K562 (cell line): ENCODE data around the gene ATF3. TPM values are rescaled to one million over a fixed set of nuclear protein-coding genes. Genes with fewer than 3 reads are reported as not detected.

Source experiments
- ASH1L ChIP-seq: fragments of 450-650 bp; IDR thresholded peaks from 2 replicates; pipeline ENCODE4 v1.6.1; 2018; ENCODE audit warnings: borderline replicate concordance, mild to moderate bottlenecking, low read depth; ENCODE audit not compliant: partially characterized antibody
- CHD4 ChIP-seq: fragments of 200-600 bp; sonication (generic); IDR thresholded peaks from 3 replicates; pipeline ENCODE4 v1.6.1; 2012; ENCODE audit warnings: low read depth, mild to moderate bottlenecking, mixed read lengths, low read length, inconsistent platforms; ENCODE audit not compliant: insufficient read depth, insufficient replicate concordance, poor library complexity, severe bottlenecking
- NR1H2 ChIP-seq: sonication (generic); formaldehyde crosslinking; IDR thresholded peaks from 2 replicates; pipeline ENCODE4 v1.4.0; 2020; ENCODE audit warnings: mild to moderate bottlenecking, missing genetic modification reagents
- NR2C1 ChIP-seq, 2 experiments: fragments of 450-650 bp; IDR thresholded peaks; 2 replicates each; pipeline ENCODE4 v1.6.1; 2017; ENCODE audit warnings: mild to moderate bottlenecking in 2 of 2, antibody characterized with exemption in 1 of 2, inconsistent platforms in 1 of 2, missing compliant biosample characterization in 1 of 2, missing genetic modification characterization in 1 of 2
- ZZZ3 ChIP-seq: fragments of 450-650 bp; IDR thresholded peaks from 2 replicates; pipeline ENCODE4 v1.6.1; 2016; ENCODE audit warnings: antibody characterized with exemption, mild to moderate bottlenecking, moderate library complexity
- polyA plus RNA-seq, 8 experiments: library from polyadenylated mRNA; depleted of rRNA in 4 of 8; stranded (reverse) in 5 of 8; unstranded in 3 of 8; fragments of >200 nt; fragmentation: Nextera tagmentation in 2 of 8; fragmentation: Illumina TruSeq in 1 of 8; extraction: Ambion mirVana in 2 of 8; extraction: Trizol in 1 of 8; gene quantifications; 2 replicates each; pipeline versions ENCODE4 v1.2.1 to v1.2.3, GENCODE V29; 2011 to 2014; ENCODE audit warnings: inconsistent platforms in 1 of 8, missing spikeins in 1 of 8
- total RNA-seq, 7 experiments: library from RNA; depleted of rRNA in 6 of 7; stranded (reverse); fragments of >200 nt in 6 of 7; fragmentation: Illumina TruSeq in 2 of 7; extraction: Trizol in 2 of 7; gene quantifications; 2 replicates each; pipeline versions ENCODE4 v1.2.1 to v1.2.3, GENCODE V29; 2011 to 2021; ENCODE audit warnings: low replicate concordance in 1 of 7
- TF ChIP-seq, protein P1 (sequence below), 2 experiments: IDR thresholded peaks in 1 of 2; conservative IDR thresholded peaks in 1 of 2; 2 replicates each; pipeline ENCODE4 v1.6.1; 2016; ENCODE audit warnings: low read depth in 2 of 2, mild to moderate bottlenecking in 1 of 2, missing compliant biosample characterization in 1 of 2, missing genetic modification characterization in 1 of 2, moderate library complexity in 1 of 2
- TF ChIP-seq, protein P2 (sequence below): IDR thresholded peaks from 3 replicates; pipeline ENCODE4 v1.6.1; 2011; ENCODE audit warnings: borderline replicate concordance, mild to moderate bottlenecking; ENCODE audit not compliant: insufficient read length, insufficient read depth
- TF ChIP-seq, protein P3 (sequence below): fragments of 250-450 bp; sonication (Bioruptor Pico); IDR thresholded peaks from 2 replicates; pipeline ENCODE4 v1.5.0; 2022; ENCODE audit warnings: mild to moderate bottlenecking
- TF ChIP-seq, protein P4 (sequence below), 2 experiments: fragments of 450-650 bp; formaldehyde crosslinking in 1 of 2; IDR thresholded peaks; 2 replicates each; pipeline versions ENCODE4 v1.4.0 to v1.6.1; 2014 to 2020; ENCODE audit warnings: mild to moderate bottlenecking in 2 of 2, borderline replicate concordance in 1 of 2, low read depth in 1 of 2

The ATF3 gene
- total and polyA plus RNA-seq, 9 of the 15 experiments (the other 6 are each of a cell fraction or from before 2014, with no cell fraction given): 3.5 to 28.2 (median 19.8) TPM

DNA sequence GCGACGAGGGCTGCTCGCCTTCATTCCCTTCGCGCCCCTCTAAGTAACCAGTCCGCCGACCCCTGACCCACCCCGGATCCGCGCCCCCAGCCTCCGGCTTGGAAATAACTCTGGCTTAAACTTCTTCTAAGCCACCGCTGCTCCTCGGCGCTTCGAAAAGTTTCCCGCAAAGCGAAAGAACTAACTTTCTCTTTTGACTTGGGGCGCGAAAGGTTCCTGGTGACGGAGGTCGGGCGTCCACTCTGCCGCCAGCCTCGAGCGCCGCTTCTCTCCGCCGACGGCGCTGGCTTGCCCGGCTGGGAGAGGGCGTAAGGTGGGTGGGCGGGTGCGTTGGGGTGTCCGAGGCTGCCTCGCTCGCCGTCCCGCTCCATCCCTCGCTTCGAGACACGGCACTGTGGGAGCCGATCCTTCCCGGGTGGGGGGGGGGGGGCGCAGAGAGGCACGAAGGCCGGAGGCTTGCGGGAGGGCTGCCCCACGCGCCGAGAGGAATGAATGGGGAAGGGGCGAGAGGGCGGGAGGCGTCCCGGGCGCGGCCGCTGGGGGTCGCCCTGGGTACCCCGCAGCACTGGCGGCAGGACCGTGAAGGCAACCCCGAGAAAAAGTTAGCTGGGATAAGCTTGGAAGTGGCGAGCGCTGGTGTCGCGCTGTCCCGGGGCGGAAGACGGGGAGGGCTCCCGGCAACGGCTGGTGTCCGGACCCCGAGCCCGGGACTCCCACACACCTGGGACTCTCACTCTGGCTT is 569 bp downstream of the ATF3 start (continued):
- TF ChIP-seq, protein P1, sequence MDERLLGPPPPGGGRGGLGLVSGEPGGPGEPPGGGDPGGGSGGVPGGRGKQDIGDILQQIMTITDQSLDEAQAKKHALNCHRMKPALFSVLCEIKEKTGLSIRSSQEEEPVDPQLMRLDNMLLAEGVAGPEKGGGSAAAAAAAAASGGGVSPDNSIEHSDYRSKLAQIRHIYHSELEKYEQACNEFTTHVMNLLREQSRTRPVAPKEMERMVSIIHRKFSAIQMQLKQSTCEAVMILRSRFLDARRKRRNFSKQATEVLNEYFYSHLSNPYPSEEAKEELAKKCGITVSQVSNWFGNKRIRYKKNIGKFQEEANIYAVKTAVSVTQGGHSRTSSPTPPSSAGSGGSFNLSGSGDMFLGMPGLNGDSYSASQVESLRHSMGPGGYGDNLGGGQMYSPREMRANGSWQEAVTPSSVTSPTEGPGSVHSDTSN (CRISPR knock-in tag; IDR thresholded peaks at IDR 0.05; ENCODE audit: low read depth): no peak
- TF ChIP-seq, protein P1 (tag; conservative IDR thresholded peaks at IDR 0.05; ENCODE audit: low read depth): no peak
- TF ChIP-seq CHD4: no peak
- TF ChIP-seq, protein P2, sequence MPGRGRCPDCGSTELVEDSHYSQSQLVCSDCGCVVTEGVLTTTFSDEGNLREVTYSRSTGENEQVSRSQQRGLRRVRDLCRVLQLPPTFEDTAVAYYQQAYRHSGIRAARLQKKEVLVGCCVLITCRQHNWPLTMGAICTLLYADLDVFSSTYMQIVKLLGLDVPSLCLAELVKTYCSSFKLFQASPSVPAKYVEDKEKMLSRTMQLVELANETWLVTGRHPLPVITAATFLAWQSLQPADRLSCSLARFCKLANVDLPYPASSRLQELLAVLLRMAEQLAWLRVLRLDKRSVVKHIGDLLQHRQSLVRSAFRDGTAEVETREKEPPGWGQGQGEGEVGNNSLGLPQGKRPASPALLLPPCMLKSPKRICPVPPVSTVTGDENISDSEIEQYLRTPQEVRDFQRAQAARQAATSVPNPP: no peak
- no peak for TF ChIP-seq ZZZ3
- TF ChIP-seq, protein P3, sequence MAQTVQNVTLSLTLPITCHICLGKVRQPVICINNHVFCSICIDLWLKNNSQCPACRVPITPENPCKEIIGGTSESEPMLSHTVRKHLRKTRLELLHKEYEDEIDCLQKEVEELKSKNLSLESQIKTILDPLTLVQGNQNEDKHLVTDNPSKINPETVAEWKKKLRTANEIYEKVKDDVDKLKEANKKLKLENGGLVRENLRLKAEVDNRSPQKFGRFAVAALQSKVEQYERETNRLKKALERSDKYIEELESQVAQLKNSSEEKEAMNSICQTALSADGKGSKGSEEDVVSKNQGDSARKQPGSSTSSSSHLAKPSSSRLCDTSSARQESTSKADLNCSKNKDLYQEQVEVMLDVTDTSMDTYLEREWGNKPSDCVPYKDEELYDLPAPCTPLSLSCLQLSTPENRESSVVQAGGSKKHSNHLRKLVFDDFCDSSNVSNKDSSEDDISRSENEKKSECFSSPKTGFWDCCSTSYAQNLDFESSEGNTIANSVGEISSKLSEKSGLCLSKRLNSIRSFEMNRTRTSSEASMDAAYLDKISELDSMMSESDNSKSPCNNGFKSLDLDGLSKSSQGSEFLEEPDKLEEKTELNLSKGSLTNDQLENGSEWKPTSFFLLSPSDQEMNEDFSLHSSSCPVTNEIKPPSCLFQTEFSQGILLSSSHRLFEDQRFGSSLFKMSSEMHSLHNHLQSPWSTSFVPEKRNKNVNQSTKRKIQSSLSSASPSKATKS (CRISPR knock-in tag): no peak
- TF ChIP-seq NR2C1 (IDR thresholded peaks at IDR 0.05): no peak
- no peak for TF ChIP-seq NR2C1 (tag; IDR thresholded peaks at IDR 0.05)
- TF ChIP-seq ASH1L: no peak
- TF ChIP-seq, protein P4, sequence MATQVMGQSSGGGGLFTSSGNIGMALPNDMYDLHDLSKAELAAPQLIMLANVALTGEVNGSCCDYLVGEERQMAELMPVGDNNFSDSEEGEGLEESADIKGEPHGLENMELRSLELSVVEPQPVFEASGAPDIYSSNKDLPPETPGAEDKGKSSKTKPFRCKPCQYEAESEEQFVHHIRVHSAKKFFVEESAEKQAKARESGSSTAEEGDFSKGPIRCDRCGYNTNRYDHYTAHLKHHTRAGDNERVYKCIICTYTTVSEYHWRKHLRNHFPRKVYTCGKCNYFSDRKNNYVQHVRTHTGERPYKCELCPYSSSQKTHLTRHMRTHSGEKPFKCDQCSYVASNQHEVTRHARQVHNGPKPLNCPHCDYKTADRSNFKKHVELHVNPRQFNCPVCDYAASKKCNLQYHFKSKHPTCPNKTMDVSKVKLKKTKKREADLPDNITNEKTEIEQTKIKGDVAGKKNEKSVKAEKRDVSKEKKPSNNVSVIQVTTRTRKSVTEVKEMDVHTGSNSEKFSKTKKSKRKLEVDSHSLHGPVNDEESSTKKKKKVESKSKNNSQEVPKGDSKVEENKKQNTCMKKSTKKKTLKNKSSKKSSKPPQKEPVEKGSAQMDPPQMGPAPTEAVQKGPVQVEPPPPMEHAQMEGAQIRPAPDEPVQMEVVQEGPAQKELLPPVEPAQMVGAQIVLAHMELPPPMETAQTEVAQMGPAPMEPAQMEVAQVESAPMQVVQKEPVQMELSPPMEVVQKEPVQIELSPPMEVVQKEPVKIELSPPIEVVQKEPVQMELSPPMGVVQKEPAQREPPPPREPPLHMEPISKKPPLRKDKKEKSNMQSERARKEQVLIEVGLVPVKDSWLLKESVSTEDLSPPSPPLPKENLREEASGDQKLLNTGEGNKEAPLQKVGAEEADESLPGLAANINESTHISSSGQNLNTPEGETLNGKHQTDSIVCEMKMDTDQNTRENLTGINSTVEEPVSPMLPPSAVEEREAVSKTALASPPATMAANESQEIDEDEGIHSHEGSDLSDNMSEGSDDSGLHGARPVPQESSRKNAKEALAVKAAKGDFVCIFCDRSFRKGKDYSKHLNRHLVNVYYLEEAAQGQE (IDR thresholded peaks at IDR 0.05; ENCODE audit: borderline replicate concordance): peak; percentile 12; the same call in 1 of the 2 replicates
- TF ChIP-seq, protein P4 (CRISPR knock-in tag; IDR thresholded peaks at IDR 0.05; ENCODE audit: low read depth): peak; percentile 78; the same call in 1 of the 2 replicates
- TF ChIP-seq NR1H2: no peak
